HG03442 (cell line): Measurements from ENCODE around the gene CDH23.

ENCODE experiments used
- ATAC-seq: cut with Tn5 transposase; IDR thresholded peaks from one replicate; pipeline ENCODE4 v1.9.1; 2021; ENCODE audit warnings: mild to moderate bottlenecking, moderate library complexity; ENCODE audit not compliant: unreplicated experiment

The CDH23 gene

GRCh38 chr10:71818674-71819260 lies 422.0 kb downstream of the CDH23 start:
- no peak for ATAC-seq

- ATAC-seq, result no peak
Observed at GRCh38 chr10:71819441-71819861, 422.7 kb downstream of the CDH23 start.

- no peak for ATAC-seq
Observed at GRCh38 chr10:71819985-71820384, 423.3 kb downstream of the CDH23 start.

GRCh38 chr10:71820966-71821365 lies 424.2 kb downstream of the CDH23 start:
- ATAC-seq, result no peak

- no peak for ATAC-seq
Observed at GRCh38 chr10:71821909-71822763, 425.4 kb downstream of the CDH23 start.

- ATAC-seq, result no peak
Observed at GRCh38 chr10:71823356-71823755, 426.6 kb downstream of the CDH23 start.

- no peak for ATAC-seq
Observed at GRCh38 chr10:71824333-71824732, 427.6 kb downstream of the CDH23 start.

GRCh38 chr10:71825217-71825616 lies 428.5 kb downstream of the CDH23 start:
- ATAC-seq, result no peak

GRCh38 chr10:71827852-71828251 lies 431.1 kb downstream of the CDH23 start:
- ATAC-seq, result no peak

- ATAC-seq, result no peak
Observed at GRCh38 chr10:71828702-71829101, 432.0 kb downstream of the CDH23 start.

GRCh38 chr10:71829171-71829570 lies 432.5 kb downstream of the CDH23 start:
- ATAC-seq, result no peak

GRCh38 chr10:71829896-71830295 lies 433.2 kb downstream of the CDH23 start:
- no peak for ATAC-seq

GRCh38 chr10:71830726-71831125 lies 434.0 kb downstream of the CDH23 start:
- ATAC-seq, result no peak

- ATAC-seq, result no peak
Observed at GRCh38 chr10:71831646-71832552, 435.2 kb downstream of the CDH23 start.

- no peak for ATAC-seq
Observed at GRCh38 chr10:71832967-71833366, 436.2 kb downstream of the CDH23 start.

GRCh38 chr10:71833451-71834342 lies 437.0 kb downstream of the CDH23 start:
- ATAC-seq, result no peak

GRCh38 chr10:71834343-71834674 lies 437.6 kb downstream of the CDH23 start:
- ATAC-seq, result no peak

GRCh38 chr10:71835671-71836595 lies 439.2 kb downstream of the CDH23 start:
- peak; percentile 91 for ATAC-seq

- peak; percentile 22 for ATAC-seq
Observed at GRCh38 chr10:71836596-71836974, 439.9 kb downstream of the CDH23 start.
